ENCODE measurements around the gene MPRIP. TPM values are rescaled to one million over a fixed set of nuclear protein-coding genes. Genes with fewer than 3 reads are reported as not detected.
A peak's percentile ranks its signal among the peaks of the same experiment; 100 is the strongest.
"Not testable (repeated sequence)": the region's sequence is repeated elsewhere in the genome, so short reads cannot be mapped to it uniquely, and the experiment has no call there.

Gene MPRIP
- total and polyA plus RNA-seq, 3 experiments from 2014 or later = 40.3 to 184 (median 174) TPM

DNA sequence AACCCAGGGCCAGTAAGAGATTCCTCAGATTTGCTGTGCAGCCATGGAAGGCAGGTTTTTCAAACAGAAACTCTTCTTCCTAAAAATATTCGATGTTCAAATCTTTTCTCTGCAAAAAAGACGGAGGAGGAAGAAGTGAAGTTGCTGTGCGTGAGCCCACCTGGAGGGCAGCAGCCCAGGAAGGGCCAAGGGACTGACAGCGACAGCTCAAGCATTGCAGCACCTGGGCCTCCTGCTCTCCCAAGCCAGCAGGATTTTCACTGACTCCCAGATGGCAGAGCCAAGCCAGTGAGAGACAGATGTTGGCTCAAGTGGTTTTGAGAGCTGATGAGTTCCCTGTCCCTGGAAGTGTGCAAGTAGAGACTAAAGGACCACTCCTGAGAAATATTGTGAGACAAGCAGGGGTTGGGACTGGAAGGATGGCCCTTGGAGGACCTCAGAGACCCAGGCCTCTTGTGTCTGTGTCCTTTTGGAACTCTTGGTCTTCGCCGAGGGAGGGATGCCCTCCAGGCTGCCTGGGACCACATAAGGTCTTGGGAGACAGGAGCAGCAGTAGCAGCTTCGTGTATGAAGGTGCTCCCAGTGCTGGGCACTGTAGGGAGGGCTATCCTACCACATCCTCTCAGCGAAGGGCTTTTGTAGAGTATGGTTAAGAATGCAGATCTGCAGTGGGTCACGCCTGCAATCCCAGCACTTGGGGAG is 41.0 kb upstream of the MPRIP start:
- Mint-ChIP-seq H3K27me3 (peaks cover 3 to 11% of the 10 kb centered on the region in 2 donors), H3K36me3 (no peaks in the 10 kb centered on the region), H3K9me3 (peaks cover 0 to 3% (median 0%) of the 10 kb centered on the region in 5 donors), H3K4me1 (peaks cover 2 to 4% (median 3%) of the 10 kb centered on the region in 3 donors), H3K27ac (no peak overlapping the region), H3K4me3 (peak overlapping the region in 1 of 7 donors; percentile 80)
- Histone ChIP-seq H3K27me3 (ENCODE audit: insufficient read depth, low read length, poor library complexity, severe bottlenecking) (no peaks in the 10 kb centered on the region), H3K4me3 (ENCODE audit: low read length) (no peak overlapping the region), H3K4me1 (ENCODE audit: insufficient read depth, low read length) (no peaks in the 10 kb centered on the region), H3K9me3 (ENCODE audit: low read length) (no peaks in the 10 kb centered on the region), H3K27ac (ENCODE audit: low read depth, low read length) (no peak overlapping the region), H3K36me3 (ENCODE audit: insufficient read depth, low read length) (no peaks in the 10 kb centered on the region)
- POLR2A ChIA-PET = no interaction called here
- CTCF ChIA-PET = interaction anchor here (0.8 to 1.9 kb wide), 6 partner anchors 10 to 312 kb away, joined by 3 to 11 read pairs (median 4); no protein-coding TSS in a partner anchor
- peak in 1 of 5 donors; percentile 6 for DNase-seq

DNA sequence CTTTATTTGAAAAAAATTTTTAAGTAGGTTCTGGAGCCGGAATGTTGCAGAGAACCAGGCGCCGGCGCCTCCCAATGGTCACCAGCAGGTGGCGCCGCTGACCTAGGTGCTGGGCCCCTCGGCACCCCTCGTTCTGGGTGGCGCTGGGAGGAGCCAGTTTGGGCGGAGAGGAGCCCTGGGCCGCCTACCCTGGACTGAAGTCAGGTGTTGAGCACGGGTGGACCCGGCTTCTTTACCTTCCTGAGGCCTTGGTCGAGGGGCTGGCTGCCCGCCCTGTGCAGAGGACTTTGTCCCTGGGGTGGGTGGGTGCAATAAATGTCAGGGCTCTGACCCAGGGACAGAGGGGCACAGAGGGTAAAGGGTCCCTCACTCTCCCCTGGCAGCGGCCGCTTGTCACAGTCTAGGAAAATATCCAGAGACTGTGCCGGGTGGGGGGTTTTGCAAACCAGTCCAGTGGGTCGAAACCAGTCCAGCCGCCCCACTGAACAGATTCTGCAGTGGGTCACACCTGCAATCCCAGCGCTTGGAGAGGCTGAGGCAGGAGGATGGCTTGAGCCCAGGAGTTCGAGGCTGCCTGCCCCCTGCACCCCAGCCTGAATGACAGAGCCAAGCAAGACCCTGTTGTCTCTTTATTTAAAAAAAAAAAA is 40.3 kb upstream of the MPRIP start:
- Histone ChIP-seq H3K9me3 (ENCODE audit: low read length) (no peaks in the 10 kb centered on the region), H3K27me3 (ENCODE audit: insufficient read depth, low read length, poor library complexity, severe bottlenecking) (no peaks in the 10 kb centered on the region), H3K27ac (ENCODE audit: low read depth, low read length) (no peak overlapping the region), H3K4me3 (ENCODE audit: low read length) (no peak overlapping the region), H3K4me1 (ENCODE audit: insufficient read depth, low read length) (no peaks in the 10 kb centered on the region), H3K36me3 (ENCODE audit: insufficient read depth, low read length) (no peaks in the 10 kb centered on the region)
- Mint-ChIP-seq H3K4me1 (peaks cover 2 to 4% (median 3%) of the 10 kb centered on the region in 3 donors), H3K27ac (peak overlapping the region in 1 of 8 donors; percentile 29), H3K36me3 (no peaks in the 10 kb centered on the region), H3K27me3 (peaks cover 3 to 11% of the 10 kb centered on the region in 2 donors), H3K9me3 (peaks cover 0 to 3% (median 0%) of the 10 kb centered on the region in 5 donors), H3K4me3 (peak overlapping the region in 1 of 7 donors; percentile 80)
- ChIA-PET POLR2A (no interaction called here), CTCF (interaction anchor here (1.6 kb wide), 1 partner anchor 311 kb away, joined by 10 read pairs; no protein-coding TSS in a partner anchor)
- DNase-seq = peak; percentile 63 to 78 (median 69)

DNA sequence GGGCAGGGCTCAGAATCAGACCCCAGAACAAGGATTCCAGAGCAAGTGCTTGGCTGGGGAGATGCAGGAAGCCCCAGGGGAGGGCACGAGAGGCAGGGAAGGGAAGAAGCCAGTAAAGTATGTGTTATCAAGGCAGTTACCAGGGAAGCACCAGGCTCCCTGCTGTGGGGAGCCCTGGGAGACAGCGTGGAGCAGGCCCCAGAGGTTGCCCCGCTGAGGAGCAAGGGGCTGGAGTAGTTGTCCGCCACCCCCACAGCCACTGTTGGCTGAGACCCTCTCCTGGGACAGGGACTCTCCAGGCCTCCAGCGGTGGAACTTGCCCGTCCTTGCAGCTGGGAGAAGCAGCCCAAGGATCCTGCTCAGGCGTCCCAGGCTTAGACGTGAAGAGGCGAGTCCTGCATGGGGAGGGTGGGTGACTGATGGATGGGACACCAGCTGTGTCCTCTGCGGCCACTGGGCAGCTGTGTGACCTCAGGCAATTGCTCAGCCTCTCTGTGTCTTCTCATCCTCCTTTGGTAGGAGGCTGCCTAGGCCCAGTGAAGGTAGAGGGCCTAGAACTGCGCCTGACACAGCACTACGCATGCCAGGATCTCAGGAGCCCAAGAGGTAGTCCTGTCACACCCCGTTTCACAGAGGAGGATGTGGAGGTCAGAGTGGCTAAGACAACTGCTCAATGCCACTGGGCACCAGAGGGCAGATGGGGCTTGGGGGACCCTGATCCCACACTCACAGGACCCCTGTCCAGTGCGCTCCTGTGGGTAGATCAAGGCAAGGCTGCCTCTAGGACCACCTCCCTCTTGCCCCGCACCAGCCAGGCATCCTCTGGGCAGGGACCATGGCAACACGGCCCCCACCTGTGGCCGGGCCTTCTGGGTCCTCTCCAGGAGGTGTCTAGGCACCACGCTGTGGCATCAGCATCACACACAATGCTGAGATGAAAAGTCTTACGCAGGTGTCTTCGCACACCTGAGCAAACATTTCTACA is 39.2 kb upstream of the MPRIP start:
- H3K4me3 Mint-ChIP-seq; H3K4me1 Mint-ChIP-seq; H3K9me3 Mint-ChIP-seq; H3K9me3 ChIP-seq (ENCODE audit: low read length); H3K27me3 ChIP-seq (ENCODE audit: insufficient read depth, low read length, poor library complexity, severe bottlenecking); H3K36me3 Mint-ChIP-seq; H3K4me3 ChIP-seq (ENCODE audit: low read length); H3K4me1 ChIP-seq (ENCODE audit: insufficient read depth, low read length); POLR2A ChIA-PET; H3K36me3 ChIP-seq (ENCODE audit: insufficient read depth, low read length); DNase-seq; H3K27ac ChIP-seq (ENCODE audit: low read depth, low read length): not testable (repeated sequence)
- CTCF ChIA-PET = interaction anchor here (1.0 kb wide), 1 partner anchor 26 kb away, joined by 3 read pairs; no protein-coding TSS in a partner anchor
- Mint-ChIP-seq H3K27me3 (peaks cover 3 to 11% of the 10 kb centered on the region in 2 donors), H3K27ac (peak overlapping the region in 1 of 8 donors; percentile 36)

DNA sequence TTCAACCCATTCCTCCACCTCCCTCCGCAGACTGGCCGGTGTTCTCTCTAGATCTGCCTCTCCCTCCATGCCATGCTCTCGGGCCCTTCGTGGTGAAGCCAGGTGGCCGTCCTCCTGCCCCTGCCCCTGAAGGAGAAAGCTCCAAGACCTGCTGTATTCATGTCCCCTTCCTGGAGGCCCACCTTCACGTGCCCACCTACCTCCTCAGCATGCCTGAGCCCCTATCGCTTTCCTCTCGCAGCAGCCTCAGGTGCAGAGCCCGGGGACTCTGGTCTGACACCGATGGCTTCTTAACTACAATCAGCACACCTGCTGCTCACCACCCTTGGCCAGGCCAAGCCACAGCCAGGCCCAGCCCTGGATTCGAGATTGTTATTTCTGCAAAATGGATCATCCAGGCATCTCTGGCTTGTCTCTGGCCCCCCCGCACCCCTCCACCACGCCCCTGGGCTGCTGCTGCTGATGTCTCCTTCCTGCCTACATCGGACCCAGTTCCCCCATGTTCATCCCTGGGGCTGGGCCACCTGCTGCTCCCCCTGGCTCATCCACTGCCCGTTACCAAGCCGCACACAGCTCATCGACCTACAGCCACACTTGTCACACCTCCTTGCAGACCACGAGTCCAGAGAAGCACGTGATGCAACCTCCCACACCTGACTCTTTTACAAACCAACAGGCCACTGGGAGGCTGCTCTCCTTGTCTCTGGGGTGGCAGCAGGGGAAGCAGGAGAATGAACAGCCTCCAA is 37.8 kb upstream of the MPRIP start:
- H3K4me3 Mint-ChIP-seq = no peak overlapping the region
- peak overlapping the region in 2 of 8 donors; percentile 28 to 90 for H3K27ac Mint-ChIP-seq
- no peaks in the 10 kb centered on the region for H3K27me3 ChIP-seq (ENCODE audit: insufficient read depth, low read length, poor library complexity, severe bottlenecking)
- H3K9me3 ChIP-seq (ENCODE audit: low read length) = no peaks in the 10 kb centered on the region
- H3K27ac ChIP-seq (ENCODE audit: low read depth, low read length) = no peak overlapping the region
- peaks cover 2 to 4% (median 3%) of the 10 kb centered on the region in 3 donors for H3K4me1 Mint-ChIP-seq
- ChIA-PET POLR2A (no interaction called here), CTCF (interaction anchor here (1.0 to 1.4 kb wide), 2 partner anchors 24 to 309 kb away, joined by 3 read pairs; no protein-coding TSS in a partner anchor)
- no peak for DNase-seq
- H3K36me3 ChIP-seq (ENCODE audit: insufficient read depth, low read length) = no peaks in the 10 kb centered on the region
- peaks cover 3 to 8% of the 10 kb centered on the region in 2 donors for H3K27me3 Mint-ChIP-seq
- no peaks in the 10 kb centered on the region for H3K9me3 Mint-ChIP-seq
- no peaks in the 10 kb centered on the region for H3K36me3 Mint-ChIP-seq
- H3K4me1 ChIP-seq (ENCODE audit: insufficient read depth, low read length) = no peaks in the 10 kb centered on the region
- no peak overlapping the region for H3K4me3 ChIP-seq (ENCODE audit: low read length)

DNA sequence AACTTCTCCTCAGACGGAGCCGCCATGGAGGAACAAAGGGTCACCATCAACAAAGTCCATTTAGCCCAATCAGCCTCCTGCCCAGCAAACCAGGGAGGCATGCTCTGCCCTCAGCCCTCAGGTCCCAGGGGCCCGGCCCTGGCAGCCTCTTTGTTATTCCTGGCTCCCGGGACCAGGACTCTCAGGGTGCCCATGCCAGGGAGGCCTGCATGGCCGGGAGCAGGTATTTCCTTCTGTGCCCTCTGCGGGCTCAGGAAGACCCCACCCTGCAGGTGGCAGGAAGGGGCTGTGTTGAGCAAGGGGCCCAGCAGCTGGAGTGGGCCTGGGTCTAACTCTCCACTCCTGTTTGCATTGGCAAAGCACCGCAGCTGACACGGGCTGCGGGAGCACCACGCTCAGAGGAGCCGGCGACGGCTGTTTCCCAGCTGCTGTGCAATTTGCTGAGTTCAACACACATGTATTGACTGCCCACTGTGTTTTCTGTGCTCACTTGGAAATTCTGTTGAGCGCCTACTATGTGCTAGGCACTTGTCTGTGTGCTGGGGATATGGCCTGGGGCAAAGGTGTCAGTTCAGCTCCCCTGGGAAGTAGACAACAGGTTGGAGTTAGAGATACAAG is 37.2 kb upstream of the MPRIP start:
- CTCF ChIA-PET = interaction anchor here (1.4 kb wide), 1 partner anchor 308 kb away, joined by 3 read pairs; no protein-coding TSS in a partner anchor
- POLR2A ChIA-PET; H3K36me3 Mint-ChIP-seq; H3K36me3 ChIP-seq (ENCODE audit: insufficient read depth, low read length); H3K4me3 Mint-ChIP-seq; H3K4me1 ChIP-seq (ENCODE audit: insufficient read depth, low read length); H3K27me3 Mint-ChIP-seq; H3K9me3 ChIP-seq (ENCODE audit: low read length); H3K9me3 Mint-ChIP-seq; H3K27me3 ChIP-seq (ENCODE audit: insufficient read depth, low read length, poor library complexity, severe bottlenecking); H3K27ac ChIP-seq (ENCODE audit: low read depth, low read length); H3K4me3 ChIP-seq (ENCODE audit: low read length); H3K4me1 Mint-ChIP-seq: not testable (repeated sequence)
- peak overlapping the region in 1 of 8 donors; percentile 37 for H3K27ac Mint-ChIP-seq
- peak in 1 of 5 donors; percentile 32 for DNase-seq

DNA sequence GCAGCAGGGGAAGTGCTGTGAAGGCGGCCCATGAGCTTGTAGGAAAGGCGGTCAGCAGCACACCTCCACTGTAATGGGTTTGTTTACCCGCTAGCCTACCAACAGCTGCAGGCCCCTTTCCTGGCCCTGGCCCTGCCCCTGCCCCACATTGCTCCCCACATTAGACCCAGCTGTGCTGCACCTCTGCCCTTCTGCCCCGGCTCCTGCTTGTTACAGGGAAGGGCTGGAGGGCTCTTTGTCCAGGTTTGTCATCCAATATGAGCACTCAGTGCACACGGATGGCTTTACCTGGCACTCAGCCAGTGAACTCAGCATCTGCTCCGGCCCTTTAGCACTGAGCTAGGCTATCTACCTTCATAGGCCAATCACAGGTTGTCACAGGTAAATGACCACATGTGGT is 34.4 kb upstream of the MPRIP start:
- H3K36me3 Mint-ChIP-seq; H3K36me3 ChIP-seq (ENCODE audit: insufficient read depth, low read length); H3K27ac ChIP-seq (ENCODE audit: low read depth, low read length); CTCF ChIA-PET; H3K9me3 Mint-ChIP-seq; H3K4me1 Mint-ChIP-seq; H3K27me3 ChIP-seq (ENCODE audit: insufficient read depth, low read length, poor library complexity, severe bottlenecking); H3K4me3 ChIP-seq (ENCODE audit: low read length); H3K4me1 ChIP-seq (ENCODE audit: insufficient read depth, low read length); H3K9me3 ChIP-seq (ENCODE audit: low read length); H3K27me3 Mint-ChIP-seq; H3K27ac Mint-ChIP-seq; H3K4me3 Mint-ChIP-seq: not testable (repeated sequence)
- POLR2A ChIA-PET = interaction anchor here (0.6 kb wide), 1 partner anchor 29 kb away, joined by 5 read pairs; no protein-coding TSS in a partner anchor
- DNase-seq = peak in 1 of 5 donors; percentile 10

Measured in CD8-positive, alpha-beta memory T cell (primary cell).